Duodenal mucosa (tissue), 2 donors: ENCODE measurements around the gene ME3.
"Not testable (repeated sequence)": the region's sequence is repeated elsewhere in the genome, so short reads cannot be mapped to it uniquely, and the experiment has no call there.

ENCODE experiments used
- H3K27ac ChIP-seq: one replicate; pipeline ENCODE4 v1.7.0; 2013; ENCODE audit warnings: low read depth, low read length
- H3K27me3 ChIP-seq, 2 donors: one replicate each; pipeline ENCODE4 v1.7.0; 2013; ENCODE audit warnings: low read length in 2 of 2, control low read depth in 1 of 2; ENCODE audit not compliant: insufficient read depth in 2 of 2, control insufficient read depth in 1 of 2
- H3K36me3 ChIP-seq, 2 donors: one replicate each; pipeline ENCODE4 v1.7.0; 2013; ENCODE audit warnings: low read length in 2 of 2, control low read depth in 1 of 2; ENCODE audit not compliant: insufficient read depth in 2 of 2, control insufficient read depth in 1 of 2
- H3K4me1 ChIP-seq, 2 donors: one replicate each; pipeline ENCODE4 v1.7.0; 2013; ENCODE audit warnings: low read length in 2 of 2, control low read depth in 1 of 2; ENCODE audit not compliant: insufficient read depth in 2 of 2, control insufficient read depth in 1 of 2
- H3K4me3 ChIP-seq, 2 donors: one replicate each; pipeline ENCODE4 v1.7.0; 2013; ENCODE audit warnings: low read length in 2 of 2, low read depth in 1 of 2
- H3K9ac ChIP-seq, 2 donors: one replicate each; pipeline ENCODE4 v1.7.0; 2013; ENCODE audit warnings: low read length in 2 of 2, low read depth in 1 of 2
- H3K9me3 ChIP-seq, 2 donors: one replicate each; pipeline ENCODE4 v1.7.0; 2013; ENCODE audit warnings: low read length in 2 of 2, control low read depth in 1 of 2; ENCODE audit not compliant: control insufficient read depth in 1 of 2

Gene ME3

GRCh38 chr11:86668929-86669328 lies 3.5 kb downstream of the ME3 start:
- H3K4me1 ChIP-seq: peaks cover 6 to 8% of the 10 kb centered on the region in 2 donors
- no peak overlapping the region for H3K4me3 ChIP-seq
- no peaks in the 10 kb centered on the region for H3K36me3 ChIP-seq
- H3K9ac ChIP-seq: no peak overlapping the region
- no peaks in the 10 kb centered on the region for H3K27me3 ChIP-seq
- no peaks in the 10 kb centered on the region for H3K9me3 ChIP-seq
- no peak overlapping the region for H3K27ac ChIP-seq

GRCh38 chr11:86666193-86666592 lies 6.2 kb downstream of the ME3 start:
- H3K4me3 ChIP-seq: no peak overlapping the region
- H3K4me1 ChIP-seq: peaks cover 6 to 8% of the 10 kb centered on the region in 2 donors
- H3K36me3 ChIP-seq: no peaks in the 10 kb centered on the region
- no peaks in the 10 kb centered on the region for H3K9me3 ChIP-seq
- no peaks in the 10 kb centered on the region for H3K27me3 ChIP-seq
- H3K9ac ChIP-seq: no peak overlapping the region
- no peak overlapping the region for H3K27ac ChIP-seq

GRCh38 chr11:86664930-86665329 lies 7.5 kb downstream of the ME3 start:
- no peaks in the 10 kb centered on the region for H3K36me3 ChIP-seq
- no peaks in the 10 kb centered on the region for H3K27me3 ChIP-seq
- no peak overlapping the region for H3K27ac ChIP-seq

GRCh38 chr11:86663761-86664160 lies 8.7 kb downstream of the ME3 start:
- H3K4me3 ChIP-seq: no peak overlapping the region
- no peaks in the 10 kb centered on the region for H3K4me1 ChIP-seq
- H3K27ac ChIP-seq: no peak overlapping the region
- H3K9ac ChIP-seq: no peak overlapping the region
- H3K36me3 ChIP-seq: no peaks in the 10 kb centered on the region
- no peaks in the 10 kb centered on the region for H3K9me3 ChIP-seq
- no peaks in the 10 kb centered on the region for H3K27me3 ChIP-seq

More at GRCh38 chr11:86664930-86665329, 7.5 kb downstream of the ME3 start:
- H3K4me1 ChIP-seq: peaks cover 2% of the 10 kb centered on the region in 2 donors
- H3K4me3 ChIP-seq: no peak overlapping the region
- H3K9me3 ChIP-seq: no peaks in the 10 kb centered on the region
- H3K9ac ChIP-seq: no peak overlapping the region

GRCh38 chr11:86663291-86663690 lies 9.1 kb downstream of the ME3 start:
- Histone ChIP-seq H3K36me3 (no peaks in the 10 kb centered on the region), H3K4me3 (no peak overlapping the region), H3K9me3 (no peaks in the 10 kb centered on the region), H3K9ac (no peak overlapping the region), H3K27me3 (no peaks in the 10 kb centered on the region), H3K4me1 (no peaks in the 10 kb centered on the region), H3K27ac (no peak overlapping the region)

GRCh38 chr11:86660736-86661135 lies 11.7 kb downstream of the ME3 start:
- Histone ChIP-seq H3K9me3 (no peaks in the 10 kb centered on the region), H3K27ac (no peak overlapping the region), H3K9ac (no peak overlapping the region), H3K4me1 (no peaks in the 10 kb centered on the region), H3K4me3 (no peak overlapping the region), H3K27me3 (no peaks in the 10 kb centered on the region), H3K36me3 (no peaks in the 10 kb centered on the region)

- no peaks in the 10 kb centered on the region for H3K4me1 ChIP-seq
- no peaks in the 10 kb centered on the region for H3K9me3 ChIP-seq
- H3K27ac ChIP-seq: no peak overlapping the region
- H3K4me3 ChIP-seq: no peak overlapping the region
- H3K9ac ChIP-seq: no peak overlapping the region
- no peaks in the 10 kb centered on the region for H3K36me3 ChIP-seq
- no peaks in the 10 kb centered on the region for H3K27me3 ChIP-seq
Observed at GRCh38 chr11:86660088-86660487, 12.3 kb downstream of the ME3 start.

- Histone ChIP-seq H3K27ac (no peak overlapping the region), H3K36me3 (no peaks in the 10 kb centered on the region), H3K27me3 (no peaks in the 10 kb centered on the region), H3K4me1 (no peaks in the 10 kb centered on the region), H3K9me3 (no peaks in the 10 kb centered on the region), H3K4me3 (no peak overlapping the region), H3K9ac (no peak overlapping the region)
Observed at GRCh38 chr11:86658534-86658933, 13.9 kb downstream of the ME3 start.

- H3K36me3 ChIP-seq, H3K9me3 ChIP-seq, H3K9ac ChIP-seq, H3K27me3 ChIP-seq, H3K4me1 ChIP-seq, H3K4me3 ChIP-seq, H3K27ac ChIP-seq: not testable (repeated sequence)
Observed at GRCh38 chr11:86645212-86645611, 27.2 kb downstream of the ME3 start.

GRCh38 chr11:86644291-86644690 lies 28.1 kb downstream of the ME3 start:
- Histone ChIP-seq H3K36me3 (no peaks in the 10 kb centered on the region), H3K9me3 (no peaks in the 10 kb centered on the region), H3K4me3 (no peak overlapping the region), H3K27me3 (no peaks in the 10 kb centered on the region), H3K9ac (no peak overlapping the region), H3K27ac (no peak overlapping the region), H3K4me1 (no peaks in the 10 kb centered on the region)
